GM23338 (cell line): Measurements from ENCODE around the gene CYB561D1. TPM values are rescaled to one million over a fixed set of nuclear protein-coding genes. Genes with fewer than 3 reads are reported as not detected.

Source experiments
- ATAC-seq: fragments of 200-7000 bp; cut with Tn5 transposase; 3 replicates; pipeline ENCODE4 v1.9.1; 2020
- DNase-seq: peaks from one replicate; pipeline ENCODE4 v3.0.0-alpha.2; 2015; ENCODE audit warnings: low spot score
- H2AFZ ChIP-seq: fragments of 200-600 bp; sonication (generic); 2 replicates; pipeline ENCODE4 v1.8.0; 2016; ENCODE audit warnings: antibody characterized with exemption, mild to moderate bottlenecking, moderate library complexity
- H3F3A ChIP-seq: fragments of 200-600 bp; sonication (generic); replicated peaks from 2 replicates; pipeline ENCODE4 v1.8.0; 2017; ENCODE audit warnings: antibody characterized with exemption, mixed run types, low read depth
- H3K27ac ChIP-seq: fragments of 200-600 bp; sonication (generic); 2 replicates; pipeline ENCODE4 v1.6.1; 2016; ENCODE audit warnings: low read depth
- H3K27me3 ChIP-seq: fragments of 200-600 bp; sonication (generic); 2 replicates; pipeline ENCODE4 v1.8.0; 2016; ENCODE audit warnings: mild to moderate bottlenecking, mixed run types, moderate library complexity; ENCODE audit not compliant: insufficient read depth
- H3K36me3 ChIP-seq: fragments of 200-600 bp; sonication (generic); 2 replicates; pipeline ENCODE4 v1.8.0; 2016; ENCODE audit warnings: mild to moderate bottlenecking; ENCODE audit not compliant: insufficient read depth
- H3K4me1 ChIP-seq: fragments of 200-600 bp; sonication (generic); 2 replicates; pipeline ENCODE4 v1.8.0; 2016; ENCODE audit warnings: mild to moderate bottlenecking, moderate library complexity; ENCODE audit not compliant: insufficient read depth
- H3K4me2 ChIP-seq: fragments of 200-600 bp; sonication (generic); 2 replicates; pipeline ENCODE4 v1.7.1; 2017; ENCODE audit warnings: mixed run types
- H3K4me3 ChIP-seq: fragments of 200-600 bp; sonication (generic); 2 replicates; pipeline ENCODE4 v1.6.1; 2016; ENCODE audit warnings: mixed run types
- H3K79me2 ChIP-seq: fragments of 200-600 bp; sonication (generic); replicated peaks from 2 replicates; pipeline ENCODE4 v1.8.0; 2017; ENCODE audit warnings: mild to moderate bottlenecking; ENCODE audit not compliant: insufficient read depth
- H3K9me2 ChIP-seq: fragments of 200-600 bp; sonication (generic); 2 replicates; pipeline ENCODE4 v1.8.0; 2017; ENCODE audit not compliant: insufficient read depth
- H4K20me1 ChIP-seq: fragments of 200-600 bp; sonication (generic); replicated peaks from 2 replicates; pipeline ENCODE4 v1.8.0; 2017; ENCODE audit warnings: mild to moderate bottlenecking; ENCODE audit not compliant: insufficient read depth
- H3K27ac Mint-ChIP-seq: 2 replicates; pipeline ENCODE4 v1.8.0; 2020; ENCODE audit warnings: inconsistent platforms, mild to moderate bottlenecking, moderate library complexity, mixed read lengths
- H3K27me3 Mint-ChIP-seq: 3 replicates; pipeline ENCODE4 v1.8.0; 2022; ENCODE audit warnings: low read depth, mild to moderate bottlenecking, moderate library complexity, mixed read lengths, inconsistent platforms; ENCODE audit not compliant: insufficient read depth, poor library complexity
- H3K36me3 Mint-ChIP-seq: 3 replicates; pipeline ENCODE4 v1.8.0; 2021; ENCODE audit warnings: low read depth, mild to moderate bottlenecking, inconsistent platforms, moderate library complexity, mixed read lengths
- H3K4me1 Mint-ChIP-seq: 3 replicates; pipeline ENCODE4 v1.8.0; 2020; ENCODE audit warnings: mild to moderate bottlenecking, inconsistent platforms, mixed read lengths
- H3K4me3 Mint-ChIP-seq: 3 replicates; pipeline ENCODE4 v1.8.0; 2021; ENCODE audit warnings: moderate library complexity, mild to moderate bottlenecking, inconsistent platforms, mixed read lengths
- H3K9me3 Mint-ChIP-seq: 3 replicates; pipeline ENCODE4 v1.8.0; 2020; ENCODE audit warnings: moderate library complexity, mild to moderate bottlenecking, inconsistent platforms, mixed read lengths
- EZH2 ChIP-seq: fragments of 200-600 bp; sonication (generic); IDR thresholded peaks from one replicate; pipeline ENCODE4 v1.8.0; 2017; ENCODE audit warnings: antibody characterized with exemption, mild to moderate bottlenecking, low read depth; ENCODE audit not compliant: unreplicated experiment
- EZH2phosphoT487 ChIP-seq: fragments of 200-600 bp; sonication (generic); IDR thresholded peaks from one replicate; pipeline ENCODE4 v1.8.1; 2018; ENCODE audit warnings: antibody characterized with exemption; ENCODE audit not compliant: unreplicated experiment
- NANOG ChIP-seq: IDR thresholded peaks from 2 replicates; pipeline ENCODE4 v1.6.1; 2016; ENCODE audit warnings: antibody characterized with exemption, borderline replicate concordance
- ZNF114 ChIP-seq: fragments of 250-450 bp; sonication (Bioruptor Pico); IDR thresholded peaks from 2 replicates; pipeline ENCODE4 v1.5.0; 2020; ENCODE audit warnings: mild to moderate bottlenecking, moderate library complexity
- ZNF331 ChIP-seq: fragments of 250-450 bp; sonication (Bioruptor Pico); IDR thresholded peaks from 2 replicates; pipeline ENCODE4 v1.5.0; 2020; ENCODE audit warnings: low read depth, mild to moderate bottlenecking, moderate library complexity
- polyA plus RNA-seq: library from polyadenylated mRNA; unstranded; fragments of >200 nt; fragmentation: Nextera tagmentation; extraction: Ambion mirVana; gene quantifications from 2 replicates; pipeline ENCODE4 v1.2.1, GENCODE V29; 2016
- total RNA-seq: library from RNA; depleted of rRNA; stranded (reverse); fragments of >200 nt; shearing (Covaris generic); gene quantifications from 2 replicates; pipeline ENCODE4 v1.2.3, GENCODE V29; 2014
- TF ChIP-seq, protein P1 (sequence below): fragments of 250-450 bp; sonication (Bioruptor Pico); IDR thresholded peaks from 2 replicates; pipeline ENCODE4 v1.5.0; 2020; ENCODE audit warnings: mild to moderate bottlenecking, moderate library complexity
- TF ChIP-seq, protein P2 (sequence below), 2 experiments: fragments of 200-600 bp in 1 of 2; sonication (generic) in 1 of 2; conservative IDR thresholded peaks; 2 replicates each; pipeline versions ENCODE4 v1.5.1 to v1.6.1; 2016 to 2017; ENCODE audit warnings: antibody characterized with exemption in 2 of 2, low read depth in 2 of 2, mild to moderate bottlenecking in 2 of 2, moderate library complexity in 1 of 2
- TF ChIP-seq, protein P3 (sequence below): IDR thresholded peaks from 2 replicates; pipeline ENCODE4 v1.6.1; 2016; ENCODE audit warnings: antibody characterized with exemption
- TF ChIP-seq, protein P4 (sequence below): IDR thresholded peaks from one replicate; pipeline ENCODE4 v1.6.1; 2018; ENCODE audit warnings: antibody characterized with exemption; ENCODE audit not compliant: unreplicated experiment

The CYB561D1 gene
- total and polyA plus RNA-seq, 2 experiments from 2014 or later = 0.95 to 2.7 TPM

DNA sequence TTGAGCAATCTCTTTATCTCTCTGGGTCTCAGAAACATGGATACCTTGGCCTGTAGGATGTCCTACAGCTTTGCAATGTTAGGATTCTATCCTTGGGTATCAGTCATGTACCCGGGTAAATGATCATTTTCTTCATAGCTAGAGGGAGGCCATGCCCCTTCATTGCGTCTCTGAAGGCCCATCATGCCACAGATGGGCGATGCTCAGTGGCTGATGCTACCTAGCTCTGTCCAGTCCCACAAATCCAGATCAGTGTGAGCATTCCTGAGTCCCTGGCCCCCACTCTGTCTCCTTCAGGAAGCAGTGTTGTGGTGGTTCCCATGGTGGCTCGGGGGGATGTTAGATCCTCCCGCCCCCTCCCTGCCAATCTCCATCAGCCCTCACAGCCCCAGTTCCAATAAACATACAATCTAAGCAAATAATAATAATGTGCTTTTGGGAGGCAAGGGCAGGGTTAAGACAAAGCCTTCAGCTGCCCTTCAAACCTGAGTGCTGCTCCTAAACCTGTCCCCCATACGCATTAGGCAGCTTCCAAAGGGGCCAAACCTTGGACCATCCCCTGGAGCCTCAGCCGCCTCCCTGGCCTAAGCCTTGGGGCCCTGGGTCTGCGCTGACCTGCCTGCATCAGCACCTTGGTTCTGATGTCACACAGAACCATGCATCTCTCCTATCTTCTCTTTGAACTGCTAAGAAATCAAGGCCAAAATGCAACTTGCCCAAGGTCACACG lies 45.1 kb downstream of the CYB561D1 start (continued):
- TF ChIP-seq, protein P1, sequence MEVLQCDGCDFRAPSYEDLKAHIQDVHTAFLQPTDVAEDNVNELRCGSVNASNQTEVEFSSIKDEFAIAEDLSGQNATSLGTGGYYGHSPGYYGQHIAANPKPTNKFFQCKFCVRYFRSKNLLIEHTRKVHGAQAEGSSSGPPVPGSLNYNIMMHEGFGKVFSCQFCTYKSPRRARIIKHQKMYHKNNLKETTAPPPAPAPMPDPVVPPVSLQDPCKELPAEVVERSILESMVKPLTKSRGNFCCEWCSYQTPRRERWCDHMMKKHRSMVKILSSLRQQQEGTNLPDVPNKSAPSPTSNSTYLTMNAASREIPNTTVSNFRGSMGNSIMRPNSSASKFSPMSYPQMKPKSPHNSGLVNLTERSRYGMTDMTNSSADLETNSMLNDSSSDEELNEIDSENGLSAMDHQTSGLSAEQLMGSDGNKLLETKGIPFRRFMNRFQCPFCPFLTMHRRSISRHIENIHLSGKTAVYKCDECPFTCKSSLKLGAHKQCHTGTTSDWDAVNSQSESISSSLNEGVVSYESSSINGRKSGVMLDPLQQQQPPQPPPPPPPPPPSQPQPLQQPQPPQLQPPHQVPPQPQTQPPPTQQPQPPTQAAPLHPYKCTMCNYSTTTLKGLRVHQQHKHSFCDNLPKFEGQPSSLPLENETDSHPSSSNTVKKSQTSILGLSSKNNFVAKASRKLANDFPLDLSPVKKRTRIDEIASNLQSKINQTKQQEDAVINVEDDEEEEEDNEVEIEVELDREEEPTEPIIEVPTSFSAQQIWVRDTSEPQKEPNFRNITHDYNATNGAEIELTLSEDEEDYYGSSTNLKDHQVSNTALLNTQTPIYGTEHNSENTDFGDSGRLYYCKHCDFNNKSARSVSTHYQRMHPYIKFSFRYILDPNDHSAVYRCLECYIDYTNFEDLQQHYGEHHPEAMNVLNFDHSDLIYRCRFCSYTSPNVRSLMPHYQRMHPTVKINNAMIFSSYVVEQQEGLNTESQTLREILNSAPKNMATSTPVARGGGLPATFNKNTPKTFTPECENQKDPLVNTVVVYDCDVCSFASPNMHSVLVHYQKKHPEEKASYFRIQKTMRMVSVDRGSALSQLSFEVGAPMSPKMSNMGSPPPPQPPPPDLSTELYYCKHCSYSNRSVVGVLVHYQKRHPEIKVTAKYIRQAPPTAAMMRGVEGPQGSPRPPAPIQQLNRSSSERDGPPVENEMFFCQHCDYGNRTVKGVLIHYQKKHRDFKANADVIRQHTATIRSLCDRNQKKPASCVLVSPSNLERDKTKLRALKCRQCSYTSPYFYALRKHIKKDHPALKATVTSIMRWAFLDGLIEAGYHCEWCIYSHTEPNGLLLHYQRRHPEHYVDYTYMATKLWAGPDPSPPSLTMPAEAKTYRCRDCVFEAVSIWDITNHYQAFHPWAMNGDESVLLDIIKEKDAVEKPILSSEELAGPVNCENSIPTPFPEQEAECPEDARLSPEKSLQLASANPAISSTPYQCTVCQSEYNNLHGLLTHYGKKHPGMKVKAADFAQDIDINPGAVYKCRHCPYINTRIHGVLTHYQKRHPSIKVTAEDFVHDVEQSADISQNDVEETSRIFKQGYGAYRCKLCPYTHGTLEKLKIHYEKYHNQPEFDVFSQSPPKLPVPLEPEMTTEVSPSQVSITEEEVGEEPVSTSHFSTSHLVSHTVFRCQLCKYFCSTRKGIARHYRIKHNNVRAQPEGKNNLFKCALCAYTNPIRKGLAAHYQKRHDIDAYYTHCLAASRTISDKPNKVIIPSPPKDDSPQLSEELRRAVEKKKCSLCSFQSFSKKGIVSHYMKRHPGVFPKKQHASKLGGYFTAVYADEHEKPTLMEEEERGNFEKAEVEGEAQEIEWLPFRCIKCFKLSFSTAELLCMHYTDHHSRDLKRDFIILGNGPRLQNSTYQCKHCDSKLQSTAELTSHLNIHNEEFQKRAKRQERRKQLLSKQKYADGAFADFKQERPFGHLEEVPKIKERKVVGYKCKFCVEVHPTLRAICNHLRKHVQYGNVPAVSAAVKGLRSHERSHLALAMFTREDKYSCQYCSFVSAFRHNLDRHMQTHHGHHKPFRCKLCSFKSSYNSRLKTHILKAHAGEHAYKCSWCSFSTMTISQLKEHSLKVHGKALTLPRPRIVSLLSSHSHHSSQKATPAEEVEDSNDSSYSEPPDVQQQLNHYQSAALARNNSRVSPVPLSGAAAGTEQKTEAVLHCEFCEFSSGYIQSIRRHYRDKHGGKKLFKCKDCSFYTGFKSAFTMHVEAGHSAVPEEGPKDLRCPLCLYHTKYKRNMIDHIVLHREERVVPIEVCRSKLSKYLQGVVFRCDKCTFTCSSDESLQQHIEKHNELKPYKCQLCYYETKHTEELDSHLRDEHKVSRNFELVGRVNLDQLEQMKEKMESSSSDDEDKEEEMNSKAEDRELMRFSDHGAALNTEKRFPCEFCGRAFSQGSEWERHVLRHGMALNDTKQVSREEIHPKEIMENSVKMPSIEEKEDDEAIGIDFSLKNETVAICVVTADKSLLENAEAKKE (CRISPR knock-in tag) = no peak
- TF ChIP-seq, protein P2, sequence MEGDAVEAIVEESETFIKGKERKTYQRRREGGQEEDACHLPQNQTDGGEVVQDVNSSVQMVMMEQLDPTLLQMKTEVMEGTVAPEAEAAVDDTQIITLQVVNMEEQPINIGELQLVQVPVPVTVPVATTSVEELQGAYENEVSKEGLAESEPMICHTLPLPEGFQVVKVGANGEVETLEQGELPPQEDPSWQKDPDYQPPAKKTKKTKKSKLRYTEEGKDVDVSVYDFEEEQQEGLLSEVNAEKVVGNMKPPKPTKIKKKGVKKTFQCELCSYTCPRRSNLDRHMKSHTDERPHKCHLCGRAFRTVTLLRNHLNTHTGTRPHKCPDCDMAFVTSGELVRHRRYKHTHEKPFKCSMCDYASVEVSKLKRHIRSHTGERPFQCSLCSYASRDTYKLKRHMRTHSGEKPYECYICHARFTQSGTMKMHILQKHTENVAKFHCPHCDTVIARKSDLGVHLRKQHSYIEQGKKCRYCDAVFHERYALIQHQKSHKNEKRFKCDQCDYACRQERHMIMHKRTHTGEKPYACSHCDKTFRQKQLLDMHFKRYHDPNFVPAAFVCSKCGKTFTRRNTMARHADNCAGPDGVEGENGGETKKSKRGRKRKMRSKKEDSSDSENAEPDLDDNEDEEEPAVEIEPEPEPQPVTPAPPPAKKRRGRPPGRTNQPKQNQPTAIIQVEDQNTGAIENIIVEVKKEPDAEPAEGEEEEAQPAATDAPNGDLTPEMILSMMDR (conservative IDR thresholded peaks at IDR 0.05; ENCODE audit: low read depth in 2 of 2) = no peak
- TF ChIP-seq ZNF114 = no peak

DNA sequence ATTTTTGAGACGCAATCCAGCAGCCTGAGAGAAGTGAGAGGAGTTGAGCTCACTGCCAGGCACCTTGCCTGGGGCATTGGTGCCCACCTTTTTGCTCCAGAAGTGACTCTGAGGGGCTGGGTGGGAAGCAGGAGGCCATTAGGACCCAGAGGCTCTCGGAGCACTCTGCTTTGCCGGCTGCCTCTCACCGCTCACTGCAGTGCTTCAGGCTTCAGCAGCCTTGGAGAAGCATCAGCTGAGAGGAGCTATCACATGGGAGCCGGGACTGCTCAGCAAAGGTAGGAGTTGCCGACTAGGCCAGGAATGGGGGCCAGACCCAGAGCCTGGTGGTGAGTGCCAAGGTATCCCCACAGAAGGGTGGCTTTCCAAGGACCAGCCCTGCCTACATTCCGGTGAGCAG lies 45.8 kb downstream of the CYB561D1 start, which contains the start of gene GPR61:
Gene GPR61, plus strand, starts transcription at position 197 of the 400 bp plus-strand sequence. CDS start 3,151 bp downstream, outside the sequence.
- no peak within 1 kb of the TSS for H3K27ac Mint-ChIP-seq
- TF ChIP-seq, protein P3, sequence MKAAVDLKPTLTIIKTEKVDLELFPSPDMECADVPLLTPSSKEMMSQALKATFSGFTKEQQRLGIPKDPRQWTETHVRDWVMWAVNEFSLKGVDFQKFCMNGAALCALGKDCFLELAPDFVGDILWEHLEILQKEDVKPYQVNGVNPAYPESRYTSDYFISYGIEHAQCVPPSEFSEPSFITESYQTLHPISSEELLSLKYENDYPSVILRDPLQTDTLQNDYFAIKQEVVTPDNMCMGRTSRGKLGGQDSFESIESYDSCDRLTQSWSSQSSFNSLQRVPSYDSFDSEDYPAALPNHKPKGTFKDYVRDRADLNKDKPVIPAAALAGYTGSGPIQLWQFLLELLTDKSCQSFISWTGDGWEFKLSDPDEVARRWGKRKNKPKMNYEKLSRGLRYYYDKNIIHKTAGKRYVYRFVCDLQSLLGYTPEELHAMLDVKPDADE = no peak
- TF ChIP-seq NANOG = no peak
- TF ChIP-seq, protein P4, sequence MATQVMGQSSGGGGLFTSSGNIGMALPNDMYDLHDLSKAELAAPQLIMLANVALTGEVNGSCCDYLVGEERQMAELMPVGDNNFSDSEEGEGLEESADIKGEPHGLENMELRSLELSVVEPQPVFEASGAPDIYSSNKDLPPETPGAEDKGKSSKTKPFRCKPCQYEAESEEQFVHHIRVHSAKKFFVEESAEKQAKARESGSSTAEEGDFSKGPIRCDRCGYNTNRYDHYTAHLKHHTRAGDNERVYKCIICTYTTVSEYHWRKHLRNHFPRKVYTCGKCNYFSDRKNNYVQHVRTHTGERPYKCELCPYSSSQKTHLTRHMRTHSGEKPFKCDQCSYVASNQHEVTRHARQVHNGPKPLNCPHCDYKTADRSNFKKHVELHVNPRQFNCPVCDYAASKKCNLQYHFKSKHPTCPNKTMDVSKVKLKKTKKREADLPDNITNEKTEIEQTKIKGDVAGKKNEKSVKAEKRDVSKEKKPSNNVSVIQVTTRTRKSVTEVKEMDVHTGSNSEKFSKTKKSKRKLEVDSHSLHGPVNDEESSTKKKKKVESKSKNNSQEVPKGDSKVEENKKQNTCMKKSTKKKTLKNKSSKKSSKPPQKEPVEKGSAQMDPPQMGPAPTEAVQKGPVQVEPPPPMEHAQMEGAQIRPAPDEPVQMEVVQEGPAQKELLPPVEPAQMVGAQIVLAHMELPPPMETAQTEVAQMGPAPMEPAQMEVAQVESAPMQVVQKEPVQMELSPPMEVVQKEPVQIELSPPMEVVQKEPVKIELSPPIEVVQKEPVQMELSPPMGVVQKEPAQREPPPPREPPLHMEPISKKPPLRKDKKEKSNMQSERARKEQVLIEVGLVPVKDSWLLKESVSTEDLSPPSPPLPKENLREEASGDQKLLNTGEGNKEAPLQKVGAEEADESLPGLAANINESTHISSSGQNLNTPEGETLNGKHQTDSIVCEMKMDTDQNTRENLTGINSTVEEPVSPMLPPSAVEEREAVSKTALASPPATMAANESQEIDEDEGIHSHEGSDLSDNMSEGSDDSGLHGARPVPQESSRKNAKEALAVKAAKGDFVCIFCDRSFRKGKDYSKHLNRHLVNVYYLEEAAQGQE = no peak
- TF ChIP-seq, protein P2 (conservative IDR thresholded peaks at IDR 0.05; ENCODE audit: low read depth in 2 of 2) = no peak
- no peak for TF ChIP-seq EZH2phosphoT487
- no peak for TF ChIP-seq ZNF331 (CRISPR knock-in tag)
- TF ChIP-seq EZH2 = no peak

More for the DNA sequence above, 45.8 kb downstream of the CYB561D1 start, which contains the start of gene GPR61:
- H3K27me3 Mint-ChIP-seq = peaks cover 3% of the 10 kb centered on the region
- no peaks in the 10 kb centered on the region for H3K79me2 ChIP-seq
- H3K4me2 ChIP-seq = no peak within 1 kb of the TSS
- no peak within 1 kb of the TSS for H2AFZ ChIP-seq
- H3K4me1 Mint-ChIP-seq = peaks cover 9% of the 10 kb centered on the region
- H4K20me1 ChIP-seq = no peaks in the 10 kb centered on the region
- H3K27ac ChIP-seq = no peak within 1 kb of the TSS
- ATAC-seq (peak; percentile 83), DNase-seq (peak; percentile 46)
- H3K9me3 Mint-ChIP-seq = no peaks in the 10 kb centered on the region
- H3K36me3 Mint-ChIP-seq = no peaks in the 10 kb centered on the region
- H3F3A ChIP-seq = no peaks in the 10 kb centered on the region
- no peaks in the 10 kb centered on the region for H3K36me3 ChIP-seq
- H3K27me3 ChIP-seq = no peaks in the 10 kb centered on the region
- H3K4me3 ChIP-seq = no peak within 1 kb of the TSS
- H3K9me2 ChIP-seq = no peaks in the 10 kb centered on the region
- H3K4me1 ChIP-seq = no peaks in the 10 kb centered on the region
- peak within 1 kb of the TSS; percentile 38 for H3K4me3 Mint-ChIP-seq
